GM23338 (cell line): ENCODE data around the gene ACBD3.

ENCODE experiments used
- NANOG ChIP-seq: IDR thresholded peaks from 2 replicates; pipeline ENCODE4 v1.6.1; 2016; ENCODE audit warnings: antibody characterized with exemption, borderline replicate concordance
- TF ChIP-seq, protein P1 (sequence below), 2 experiments: fragments of 200-600 bp in 1 of 2; sonication (generic) in 1 of 2; conservative IDR thresholded peaks; 2 replicates each; pipeline versions ENCODE4 v1.5.1 to v1.6.1; 2016 to 2017; ENCODE audit warnings: antibody characterized with exemption in 2 of 2, low read depth in 2 of 2, mild to moderate bottlenecking in 2 of 2, moderate library complexity in 1 of 2

DNA sequence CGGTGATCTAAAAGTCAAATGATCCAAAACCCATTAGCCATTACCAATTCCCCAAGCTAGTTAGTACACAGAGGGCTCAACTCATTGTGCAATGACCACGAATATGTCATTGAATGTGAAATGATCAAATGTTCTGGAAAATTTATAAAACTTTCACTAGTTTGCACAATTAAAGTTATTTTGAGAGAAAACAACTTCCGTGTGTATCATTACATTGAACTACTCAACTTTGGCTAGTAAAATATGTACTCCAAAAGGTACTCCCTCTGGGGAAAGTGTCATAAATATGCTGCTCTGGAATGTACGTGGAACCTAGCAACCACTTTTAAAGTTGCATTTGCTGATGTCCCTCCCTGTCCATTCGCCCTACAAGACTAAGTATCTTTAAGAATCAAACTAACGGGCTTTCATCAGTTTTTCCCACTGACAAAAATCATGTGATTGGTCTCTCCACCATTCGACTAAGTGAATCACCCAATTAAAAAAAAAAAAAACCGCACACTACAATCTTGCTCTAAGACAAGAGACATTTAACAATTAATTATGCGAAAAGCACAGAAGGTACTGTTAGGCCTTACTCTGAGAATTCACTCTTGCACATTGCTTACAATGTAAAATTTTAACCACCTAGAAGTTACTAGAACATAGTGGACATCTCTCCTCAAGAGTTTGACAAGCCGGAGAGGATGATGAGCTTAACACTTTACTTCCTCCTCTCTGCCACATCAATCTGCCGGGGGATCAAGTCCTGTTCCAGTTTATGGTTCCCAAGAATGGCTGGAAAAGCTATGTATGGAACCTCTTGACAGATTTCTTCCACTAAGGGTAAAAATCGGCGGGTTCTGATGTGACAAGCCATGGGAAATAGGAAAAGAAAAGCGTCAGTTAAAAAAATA lies 1.2 kb downstream of the ACBD3 start:
- TF ChIP-seq NANOG, result no peak
- TF ChIP-seq, protein P1, sequence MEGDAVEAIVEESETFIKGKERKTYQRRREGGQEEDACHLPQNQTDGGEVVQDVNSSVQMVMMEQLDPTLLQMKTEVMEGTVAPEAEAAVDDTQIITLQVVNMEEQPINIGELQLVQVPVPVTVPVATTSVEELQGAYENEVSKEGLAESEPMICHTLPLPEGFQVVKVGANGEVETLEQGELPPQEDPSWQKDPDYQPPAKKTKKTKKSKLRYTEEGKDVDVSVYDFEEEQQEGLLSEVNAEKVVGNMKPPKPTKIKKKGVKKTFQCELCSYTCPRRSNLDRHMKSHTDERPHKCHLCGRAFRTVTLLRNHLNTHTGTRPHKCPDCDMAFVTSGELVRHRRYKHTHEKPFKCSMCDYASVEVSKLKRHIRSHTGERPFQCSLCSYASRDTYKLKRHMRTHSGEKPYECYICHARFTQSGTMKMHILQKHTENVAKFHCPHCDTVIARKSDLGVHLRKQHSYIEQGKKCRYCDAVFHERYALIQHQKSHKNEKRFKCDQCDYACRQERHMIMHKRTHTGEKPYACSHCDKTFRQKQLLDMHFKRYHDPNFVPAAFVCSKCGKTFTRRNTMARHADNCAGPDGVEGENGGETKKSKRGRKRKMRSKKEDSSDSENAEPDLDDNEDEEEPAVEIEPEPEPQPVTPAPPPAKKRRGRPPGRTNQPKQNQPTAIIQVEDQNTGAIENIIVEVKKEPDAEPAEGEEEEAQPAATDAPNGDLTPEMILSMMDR (conservative IDR thresholded peaks at IDR 0.05; ENCODE audit: low read depth in 2 of 2), result no peak
